Endometrial microvascular endothelial cells (primary cell): Measurements from ENCODE around the gene KIAA0825. TPM values are rescaled to one million over a fixed set of nuclear protein-coding genes. Genes with fewer than 3 reads are reported as not detected.
"Not testable (repeated sequence)": the region's sequence is repeated elsewhere in the genome, so short reads cannot be mapped to it uniquely, and the experiment has no call there.

Experiments used
- in situ Hi-C: cut with HindIII; loops from 2 replicates; pipeline ENCODE4 v1.10.0; 2017; ENCODE audit warnings: low sequenced_read_pairs, low pct_unique_long_range_greater_than_20kb; ENCODE audit errors: inconsistent ontology term
- total RNA-seq: library from RNA; depleted of rRNA; stranded (reverse); fragments of >200 nt; gene quantifications from one replicate; pipeline ENCODE4 v1.2.3, GENCODE V29; 2015; ENCODE audit errors: inconsistent ontology term

KIAA0825 gene
- total RNA-seq, 1 donor from 2014 or later, result 0.46 TPM

- in situ Hi-C loops, result no loop called here
These were observed 40.7 kb downstream of the KIAA0825 start for GRCh38 chr5:94577466-94578245.

DNA sequence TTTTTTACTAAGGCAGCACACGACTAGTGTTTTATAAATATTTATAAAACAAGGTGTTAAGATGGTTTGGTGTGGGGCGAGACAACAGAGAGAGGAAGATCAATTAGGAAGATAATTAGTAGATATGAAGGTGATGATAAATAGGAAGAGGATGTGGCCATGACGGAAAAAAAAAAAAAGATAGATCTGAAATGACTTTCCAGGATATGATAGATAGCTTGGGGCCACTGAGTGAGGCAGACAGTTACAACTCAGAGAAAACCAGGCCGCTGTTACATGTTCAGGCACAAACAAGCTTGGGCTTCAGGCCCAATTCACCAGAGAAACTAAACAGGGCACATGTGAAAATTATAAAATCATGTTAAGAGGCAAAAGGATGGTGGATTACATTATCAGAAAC, 43.2 kb downstream of the KIAA0825 start:
- in situ Hi-C loops, result no loop called here

DNA sequence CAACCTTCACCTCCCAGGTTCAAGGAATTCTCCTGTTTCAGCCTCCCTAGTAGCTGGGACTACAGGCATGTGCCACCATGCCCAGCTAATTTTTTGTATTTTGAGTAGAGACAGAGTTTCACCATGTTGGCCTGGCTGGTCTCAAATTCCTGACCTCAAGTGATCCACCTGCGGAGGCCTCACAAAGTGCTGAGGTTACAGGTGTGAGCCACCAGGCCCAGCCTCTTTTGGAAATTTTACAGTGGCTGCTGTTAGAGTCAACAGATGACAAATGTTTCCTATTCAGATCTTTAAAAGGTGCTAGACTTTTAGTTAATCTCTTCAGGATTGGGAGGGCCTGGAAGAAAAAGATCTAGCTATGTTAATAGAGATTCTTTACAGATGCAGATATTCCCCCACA, 45.1 kb downstream of the KIAA0825 start:
- in situ Hi-C loops, result not testable (repeated sequence)

DNA sequence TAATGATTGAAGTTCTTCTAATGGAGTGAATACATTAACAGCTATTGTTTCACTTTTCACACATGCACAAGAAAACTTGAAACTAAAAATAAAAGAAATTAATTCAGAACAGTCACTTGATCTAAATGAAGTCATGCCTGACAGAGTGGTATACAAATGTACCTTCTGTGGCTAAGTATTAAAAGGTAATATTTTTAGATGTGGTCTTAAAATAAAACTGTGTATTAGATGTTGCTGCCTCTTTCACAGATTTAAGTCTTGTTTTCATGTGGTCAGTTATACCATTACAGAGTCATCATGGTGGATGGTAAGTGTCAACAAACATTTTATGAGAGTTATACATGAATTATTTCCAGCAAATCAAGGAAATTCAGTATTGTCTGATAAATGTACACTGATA, 47.0 kb downstream of the KIAA0825 start:
- in situ Hi-C loops, result no loop called here

GRCh38 chr5:94564812-94565211, 53.6 kb downstream of the KIAA0825 start:
- in situ Hi-C loops, result no loop called here

GRCh38 chr5:94562327-94562971, 56.0 kb downstream of the KIAA0825 start:
- in situ Hi-C loops, result no loop called here

GRCh38 chr5:94558028-94558427, 60.4 kb downstream of the KIAA0825 start:
- in situ Hi-C loops, result no loop called here

GRCh38 chr5:94551858-94552257, 66.5 kb downstream of the KIAA0825 start:
- in situ Hi-C loops, result no loop called here

DNA sequence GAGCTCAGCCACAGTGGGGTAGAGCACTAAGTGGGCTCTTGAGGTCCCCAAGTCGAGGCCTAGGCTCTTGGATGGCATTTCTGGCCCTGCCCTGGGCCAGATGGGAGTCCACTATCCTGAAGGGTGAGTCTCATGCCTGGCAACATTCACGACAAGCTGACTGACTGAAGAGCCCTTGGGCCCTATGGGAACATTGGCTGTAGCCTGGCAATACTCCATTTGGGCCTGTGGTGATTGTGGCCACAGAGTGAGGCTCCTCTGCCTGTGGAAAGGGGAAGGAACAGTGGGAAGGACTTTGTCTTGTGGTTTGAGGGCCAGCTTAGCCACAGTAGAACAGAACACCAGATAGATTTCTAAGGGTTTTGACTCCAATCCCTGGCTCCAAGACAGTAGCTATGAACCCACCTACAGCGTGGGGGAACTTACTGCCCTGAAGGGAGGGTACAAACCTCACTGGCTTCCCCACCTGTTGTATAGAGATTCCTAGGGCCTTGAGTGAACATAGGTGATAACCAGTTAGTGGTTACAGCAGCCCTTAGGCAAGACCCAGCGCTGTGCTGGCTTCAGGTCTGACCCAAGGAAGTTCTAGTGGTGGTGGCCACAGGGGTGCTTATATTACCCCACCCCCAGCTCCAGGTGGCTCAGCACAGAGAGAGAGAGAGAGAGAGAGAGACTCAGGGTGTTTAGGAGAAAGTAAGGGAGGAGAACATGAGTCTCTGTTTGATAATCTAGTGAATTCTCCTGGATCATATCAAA, 72.4 kb downstream of the KIAA0825 start:
- in situ Hi-C loops, result no loop called here

DNA sequence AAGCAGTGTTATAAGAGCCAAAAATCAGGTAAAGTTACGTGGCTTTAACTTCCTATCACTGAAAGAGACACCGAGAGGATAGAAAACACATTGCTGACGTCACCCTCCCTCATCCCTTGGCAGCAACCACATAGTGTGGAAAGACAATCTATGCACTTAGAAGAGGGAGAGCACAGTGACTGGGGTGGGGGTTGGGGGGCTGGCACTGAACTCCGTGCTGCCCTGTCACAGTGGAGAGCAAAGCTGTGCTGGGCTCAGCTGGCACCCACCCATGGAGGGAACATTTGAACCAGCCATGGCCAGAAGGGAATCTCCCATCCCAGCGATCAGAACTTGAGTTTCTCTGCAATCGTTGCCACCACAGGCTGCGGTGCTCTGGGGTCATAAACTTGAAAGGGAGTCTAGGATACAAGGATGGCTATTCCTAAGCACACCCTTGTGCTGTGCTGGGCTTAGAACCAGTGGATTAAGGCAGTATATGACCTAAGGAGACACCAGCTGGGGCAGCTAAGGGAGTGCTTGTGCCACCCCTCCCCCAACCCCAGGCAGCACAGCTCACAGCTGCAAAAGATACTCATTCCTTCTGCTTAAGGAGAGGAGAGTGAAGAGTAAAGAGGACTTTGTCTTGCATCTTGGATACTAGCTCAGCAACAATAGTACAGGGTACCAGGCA, 73.4 kb downstream of the KIAA0825 start:
- in situ Hi-C loops, result no loop called here

GRCh38 chr5:94544031-94544650, 74.3 kb downstream of the KIAA0825 start:
- in situ Hi-C loops, result no loop called here

GRCh38 chr5:94540856-94541494, 77.4 kb downstream of the KIAA0825 start:
- in situ Hi-C loops, result no loop called here

DNA sequence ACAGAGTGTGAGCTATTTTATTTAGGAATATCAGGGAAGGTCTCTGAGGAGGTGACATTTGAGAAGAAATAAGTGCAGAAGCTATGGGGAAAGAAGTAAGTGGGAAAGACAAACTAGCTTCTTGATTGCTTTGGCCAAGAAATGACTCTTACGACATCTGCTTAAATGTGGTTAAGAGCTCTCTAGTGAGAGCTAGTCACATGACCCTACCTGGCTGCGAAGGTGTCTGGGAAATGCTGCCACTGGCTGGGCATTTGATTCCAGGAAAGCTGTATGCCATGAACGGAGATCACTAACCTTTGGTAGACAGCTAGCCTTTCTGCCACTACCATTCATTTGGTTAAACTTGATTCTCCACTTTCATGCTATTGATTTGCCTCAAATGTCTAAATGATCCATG, 80.1 kb downstream of the KIAA0825 start:
- in situ Hi-C loops, result no loop called here

DNA sequence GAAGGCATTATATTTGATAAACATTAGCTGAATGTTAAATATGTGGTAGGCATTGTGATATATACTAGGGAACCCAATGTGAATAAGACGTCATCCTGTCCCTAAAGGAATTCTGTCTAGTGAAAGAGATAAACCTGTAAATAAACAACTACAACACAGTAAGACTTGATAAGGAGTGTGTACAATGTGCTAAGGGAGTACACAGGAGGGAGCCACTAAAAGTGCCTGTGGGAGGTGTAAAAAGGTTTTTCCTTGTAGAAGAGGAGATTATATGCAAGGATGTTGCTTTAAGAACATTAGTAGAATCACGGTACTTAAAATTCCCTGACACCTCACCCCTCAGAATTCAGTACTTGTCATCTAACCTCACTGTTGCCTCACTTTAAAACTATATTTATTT, 91.7 kb downstream of the KIAA0825 start:
- in situ Hi-C loops, result no loop called here

DNA sequence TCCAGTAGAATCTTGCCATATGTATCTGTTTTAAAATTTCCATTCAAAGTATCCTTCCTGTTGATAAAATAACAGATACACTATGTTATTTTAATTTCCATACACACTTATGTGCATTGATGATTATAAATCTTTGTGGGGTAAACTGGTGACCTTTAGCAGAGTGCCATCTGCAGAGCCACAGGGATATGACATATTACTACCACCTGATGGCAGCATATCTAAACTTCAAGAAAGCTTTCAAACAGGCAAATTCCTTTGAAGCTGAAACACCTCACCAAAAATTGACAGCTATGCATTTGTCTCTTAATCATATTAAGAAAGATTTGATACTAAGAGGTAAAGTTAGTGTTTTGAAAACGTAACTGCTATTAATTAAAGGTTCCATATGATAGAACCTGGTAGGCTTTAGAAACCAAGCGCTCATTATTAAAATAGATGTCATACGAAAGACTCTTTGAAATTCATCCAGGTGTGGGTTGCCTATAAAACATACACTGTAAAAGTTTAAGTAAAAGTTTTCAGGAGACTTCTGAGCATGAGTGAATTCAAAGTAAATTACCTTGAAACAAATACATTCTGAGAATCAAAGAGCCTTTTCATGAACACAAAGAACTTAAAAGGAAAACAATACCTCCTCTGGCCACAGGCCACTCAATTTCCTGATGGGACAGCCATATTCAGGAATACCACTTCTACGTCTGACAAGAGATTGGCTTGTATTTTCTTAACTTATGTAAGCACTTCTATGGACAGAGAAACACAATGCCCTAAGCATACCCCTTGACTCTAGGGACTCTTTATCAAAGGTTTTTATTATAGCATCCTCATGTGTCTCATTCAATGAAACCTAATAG, 93.3 kb downstream of the KIAA0825 start:
- in situ Hi-C loops, result no loop called here

- in situ Hi-C loops, result no loop called here
These were observed 95.4 kb downstream of the KIAA0825 start for GRCh38 chr5:94523018-94523417.

DNA sequence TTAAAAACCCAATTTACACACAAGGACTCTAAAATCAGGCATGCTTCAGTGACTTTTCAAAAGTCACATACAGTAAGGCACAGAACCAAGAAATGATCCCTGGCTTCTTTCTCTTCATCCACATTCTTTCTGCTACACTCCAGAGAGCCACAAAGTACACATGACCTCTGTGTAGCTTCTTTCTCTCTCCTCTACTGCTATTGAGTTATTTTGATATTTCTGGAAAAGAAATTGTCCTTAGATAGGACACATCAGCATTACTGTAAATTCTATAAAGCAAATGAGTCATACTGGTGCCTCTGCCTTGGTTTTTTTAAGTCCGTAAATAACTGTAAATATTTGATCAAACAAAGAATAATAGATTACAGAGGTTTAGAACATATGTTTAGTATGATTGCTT, 96.3 kb downstream of the KIAA0825 start:
- in situ Hi-C loops, result no loop called here
